WTC11 (cell line): ENCODE results near the gene ASIC1. TPM values are rescaled to one million over a fixed set of nuclear protein-coding genes. Genes with fewer than 3 reads are reported as not detected.

Source experiments
- ATAC-seq: fragments of 200-7000 bp; cut with Tn5 transposase; 2 replicates; pipeline ENCODE4 v1.10.0; 2021; ENCODE audit warnings: mild to moderate bottlenecking, moderate library complexity
- CTCF ChIA-PET: fragments of 300-600 bp; sonication (Branson Sonifier 250); formaldehyde crosslinking; loops from one replicate; lab custom pipeline; 2021; ENCODE audit warnings: antibody characterized with exemption; lab: Charles Lee
- POLR2A ChIA-PET: fragments of 350-600 bp; sonication (Branson Sonifier 250); formaldehyde crosslinking; loops from one replicate; lab custom pipeline; 2021; ENCODE audit warnings: antibody characterized with exemption; lab: Charles Lee
- DNase-seq: peaks from one replicate; pipeline ENCODE4 v3.0.0; 2021; ENCODE audit warnings: low spot score
- H3K27ac Mint-ChIP-seq: 2 replicates; pipeline ENCODE4 v1.8.0; 2021; ENCODE audit warnings: mixed read lengths
- H3K27me3 Mint-ChIP-seq: 2 replicates; pipeline ENCODE4 v1.8.0; 2021; ENCODE audit warnings: low read depth, mild to moderate bottlenecking, moderate library complexity, mixed read lengths
- H3K36me3 Mint-ChIP-seq: 2 replicates; pipeline ENCODE4 v1.8.0; 2021; ENCODE audit warnings: mixed read lengths
- H3K4me1 Mint-ChIP-seq: 2 replicates; pipeline ENCODE4 v1.8.0; 2022; ENCODE audit warnings: mixed read lengths
- H3K4me3 Mint-ChIP-seq: 2 replicates; pipeline ENCODE4 v1.8.0; 2021; ENCODE audit warnings: mild to moderate bottlenecking, moderate library complexity, mixed read lengths
- H3K9me3 Mint-ChIP-seq: 2 replicates; pipeline ENCODE4 v1.8.0; 2021; ENCODE audit warnings: mixed read lengths
- ATF1 ChIP-seq: sonication (generic); formaldehyde crosslinking; IDR thresholded peaks from 2 replicates; pipeline ENCODE4 v1.8.1; 2023; ENCODE audit warnings: mild to moderate bottlenecking, moderate library complexity, missing genetic modification reagents
- ELF4 ChIP-seq: sonication (generic); formaldehyde crosslinking; IDR thresholded peaks from 2 replicates; pipeline ENCODE4 v1.8.1; 2022; ENCODE audit warnings: low read depth, mild to moderate bottlenecking, moderate library complexity, missing genetic modification reagents
- EMX1 ChIP-seq: fragments of 250-450 bp; sonication (Bioruptor Pico); IDR thresholded peaks from 2 replicates; pipeline ENCODE4 v1.8.0; 2021; ENCODE audit warnings: mild to moderate bottlenecking
- FOXP1 ChIP-seq: sonication (generic); formaldehyde crosslinking; IDR thresholded peaks from 2 replicates; pipeline ENCODE4 v1.8.0; 2022; ENCODE audit warnings: missing genetic modification reagents, mild to moderate bottlenecking, moderate library complexity, borderline replicate concordance
- GRHL2 ChIP-seq: fragments of 250-450 bp; sonication (Bioruptor Pico); IDR thresholded peaks from 2 replicates; pipeline ENCODE4 v1.8.0; 2022; ENCODE audit warnings: mild to moderate bottlenecking, moderate library complexity; ENCODE audit not compliant: insufficient replicate concordance, severe bottlenecking
- JUN ChIP-seq: sonication (generic); formaldehyde crosslinking; IDR thresholded peaks from 2 replicates; pipeline ENCODE4 v1.8.0; 2023; ENCODE audit warnings: mild to moderate bottlenecking, missing genetic modification reagents
- NFATC4 ChIP-seq: fragments of 250-450 bp; sonication (Bioruptor Pico); IDR thresholded peaks from 2 replicates; pipeline ENCODE4 v1.9.0; 2021; ENCODE audit warnings: mild to moderate bottlenecking
- NFE2L1 ChIP-seq: sonication (generic); formaldehyde crosslinking; IDR thresholded peaks from 2 replicates; pipeline ENCODE4 v1.8.1; 2023; ENCODE audit warnings: missing genetic modification reagents
- RELA ChIP-seq: sonication (generic); formaldehyde crosslinking; IDR thresholded peaks from 2 replicates; pipeline ENCODE4 v1.8.1; 2022; ENCODE audit warnings: missing genetic modification reagents, mild to moderate bottlenecking, borderline replicate concordance
- ZBTB21 ChIP-seq: sonication (generic); formaldehyde crosslinking; IDR thresholded peaks from 2 replicates; pipeline ENCODE4 v1.8.1; 2023; ENCODE audit warnings: mild to moderate bottlenecking, missing genetic modification reagents, borderline replicate concordance
- ZNF263 ChIP-seq: sonication (generic); formaldehyde crosslinking; IDR thresholded peaks from 2 replicates; pipeline ENCODE4 v1.8.1; 2022; ENCODE audit warnings: low read depth, mild to moderate bottlenecking, moderate library complexity, missing genetic modification reagents
- ZNF317 ChIP-seq: sonication (generic); formaldehyde crosslinking; IDR thresholded peaks from 2 replicates; pipeline ENCODE4 v1.8.1; 2023; ENCODE audit warnings: low read depth, mild to moderate bottlenecking, moderate library complexity, missing genetic modification reagents, borderline replicate concordance
- ZNF396 ChIP-seq: fragments of 250-450 bp; sonication (Bioruptor Pico); IDR thresholded peaks from 2 replicates; pipeline ENCODE4 v1.8.0; 2021; ENCODE audit warnings: mild to moderate bottlenecking, moderate library complexity, borderline replicate concordance
- ZNF416 ChIP-seq: fragments of 250-450 bp; sonication (Bioruptor Pico); IDR thresholded peaks from 2 replicates; pipeline ENCODE4 v1.9.0; 2021; ENCODE audit warnings: mild to moderate bottlenecking, inconsistent platforms
- ZNF671 ChIP-seq: fragments of 250-450 bp; sonication (Bioruptor Pico); IDR thresholded peaks from 2 replicates; pipeline ENCODE4 v1.8.0; 2021; ENCODE audit warnings: mild to moderate bottlenecking
- total RNA-seq: library from RNA; stranded (reverse); gene quantifications from 3 replicates; pipeline ENCODE4 v1.2.3, GENCODE V29; 2021
- TF ChIP-seq, protein P1 (sequence below): sonication (generic); formaldehyde crosslinking; IDR thresholded peaks from 2 replicates; pipeline ENCODE4 v1.8.0; 2022; ENCODE audit warnings: mild to moderate bottlenecking, missing genetic modification reagents
- TF ChIP-seq, protein P2 (sequence below): sonication (generic); formaldehyde crosslinking; IDR thresholded peaks from 2 replicates; pipeline ENCODE4 v1.8.1; 2023; ENCODE audit warnings: mild to moderate bottlenecking, missing genetic modification reagents, moderate library complexity
- TF ChIP-seq, protein P3 (sequence below): sonication (generic); formaldehyde crosslinking; IDR thresholded peaks from 2 replicates; pipeline ENCODE4 v1.8.1; 2022; ENCODE audit warnings: mild to moderate bottlenecking, missing genetic modification reagents, moderate library complexity, borderline replicate concordance

The ASIC1 gene
- total RNA-seq, 1 experiment from 2014 or later: 4.9 TPM

DNA sequence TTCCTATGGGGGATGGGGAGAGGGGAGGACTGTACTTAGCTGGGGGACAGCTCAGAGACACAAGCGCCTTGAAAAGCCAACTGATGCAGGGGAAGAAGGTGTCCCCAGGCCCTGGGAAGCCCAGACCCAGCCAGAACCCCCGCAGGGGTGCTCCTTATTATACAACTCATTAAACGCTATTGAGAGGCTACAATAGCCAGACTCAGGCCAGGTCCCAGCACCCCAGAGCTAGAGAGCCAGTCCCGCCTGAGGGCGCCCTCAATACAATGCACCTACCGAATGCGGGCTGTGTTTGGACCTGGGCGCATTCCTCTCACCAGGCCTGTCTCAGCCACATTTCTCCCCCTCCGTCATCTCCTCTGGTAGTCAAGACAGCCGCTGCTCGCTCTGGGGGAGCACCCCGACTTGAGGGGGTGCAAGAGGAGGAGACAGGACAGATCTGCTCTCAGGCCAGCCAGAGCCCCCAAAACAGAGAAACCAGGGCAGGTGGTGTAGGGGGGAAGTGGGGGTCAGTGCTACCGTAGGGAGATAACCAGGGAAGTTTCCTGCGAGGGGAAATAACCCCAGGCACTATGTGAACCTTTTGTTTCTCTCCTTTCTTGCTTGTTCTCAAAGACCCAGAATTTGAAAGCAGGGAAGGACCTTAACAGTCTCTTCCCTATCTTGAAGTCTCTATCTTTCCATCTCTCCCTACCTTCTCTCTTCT lies 6.1 kb upstream of the ASIC1 start:
- no peak for TF ChIP-seq ATF1 (CRISPR knock-in tag)
- TF ChIP-seq, protein P1, sequence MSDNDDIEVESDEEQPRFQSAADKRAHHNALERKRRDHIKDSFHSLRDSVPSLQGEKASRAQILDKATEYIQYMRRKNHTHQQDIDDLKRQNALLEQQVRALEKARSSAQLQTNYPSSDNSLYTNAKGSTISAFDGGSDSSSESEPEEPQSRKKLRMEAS (CRISPR knock-in tag): peak; percentile 9; the same call in 1 of the 2 replicates
- TF ChIP-seq ZNF317 (CRISPR knock-in tag): no peak
- POLR2A ChIA-PET: interaction anchor here (1.1 to 1.3 kb wide), 2 partner anchors 26 to 91 kb away, joined by 3 to 6 read pairs; partner anchors contain the start of gene RACGAP1
- ATAC-seq: peak; percentile 83
- Mint-ChIP-seq H3K4me1 (peaks cover 23% of the 10 kb centered on the region), H3K27ac (no peak overlapping the region), H3K27me3 (peaks cover 92% of the 10 kb centered on the region), H3K9me3 (no peaks in the 10 kb centered on the region), H3K36me3 (no peaks in the 10 kb centered on the region), H3K4me3 (peak overlapping the region; percentile 58)
- DNase-seq: peak; percentile 64
- CTCF ChIA-PET: interaction anchor here (0.6 to 4.6 kb wide), 12 partner anchors 8 to 255 kb away, joined by 3 to 64 read pairs (median 8); no protein-coding TSS in a partner anchor

DNA sequence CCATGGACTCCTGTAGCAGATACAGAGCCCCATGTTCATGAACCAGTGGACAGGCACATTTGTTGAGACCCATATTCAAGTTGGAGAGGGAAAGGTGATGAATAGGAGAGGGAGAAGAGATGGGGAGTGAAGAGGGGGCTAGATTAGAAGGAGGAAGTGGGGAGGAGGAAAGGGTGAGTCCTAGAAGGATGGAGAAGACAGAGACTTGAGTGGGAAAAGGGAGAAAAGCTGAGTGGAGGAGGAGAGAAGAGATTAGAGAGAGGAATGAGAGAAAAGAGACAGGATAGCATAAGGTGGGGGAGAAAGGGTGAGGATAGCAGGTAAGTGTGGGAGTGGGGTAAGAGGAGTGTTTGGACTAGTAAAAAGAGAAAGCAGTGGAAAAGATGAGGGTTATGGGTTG lies 4.9 kb upstream of the ASIC1 start:
- DNase-seq: no peak
- ATAC-seq: no peak
- Mint-ChIP-seq H3K36me3 (no peaks in the 10 kb centered on the region), H3K27me3 (peaks cover 93% of the 10 kb centered on the region), H3K9me3 (no peaks in the 10 kb centered on the region), H3K27ac (no peak overlapping the region), H3K4me1 (peaks cover 33% of the 10 kb centered on the region), H3K4me3 (no peak overlapping the region)
- TF ChIP-seq, protein P2, sequence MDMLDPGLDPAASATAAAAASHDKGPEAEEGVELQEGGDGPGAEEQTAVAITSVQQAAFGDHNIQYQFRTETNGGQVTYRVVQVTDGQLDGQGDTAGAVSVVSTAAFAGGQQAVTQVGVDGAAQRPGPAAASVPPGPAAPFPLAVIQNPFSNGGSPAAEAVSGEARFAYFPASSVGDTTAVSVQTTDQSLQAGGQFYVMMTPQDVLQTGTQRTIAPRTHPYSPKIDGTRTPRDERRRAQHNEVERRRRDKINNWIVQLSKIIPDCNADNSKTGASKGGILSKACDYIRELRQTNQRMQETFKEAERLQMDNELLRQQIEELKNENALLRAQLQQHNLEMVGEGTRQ: no peak
- TF ChIP-seq RELA (CRISPR knock-in tag): no peak
- TF ChIP-seq, protein P3, sequence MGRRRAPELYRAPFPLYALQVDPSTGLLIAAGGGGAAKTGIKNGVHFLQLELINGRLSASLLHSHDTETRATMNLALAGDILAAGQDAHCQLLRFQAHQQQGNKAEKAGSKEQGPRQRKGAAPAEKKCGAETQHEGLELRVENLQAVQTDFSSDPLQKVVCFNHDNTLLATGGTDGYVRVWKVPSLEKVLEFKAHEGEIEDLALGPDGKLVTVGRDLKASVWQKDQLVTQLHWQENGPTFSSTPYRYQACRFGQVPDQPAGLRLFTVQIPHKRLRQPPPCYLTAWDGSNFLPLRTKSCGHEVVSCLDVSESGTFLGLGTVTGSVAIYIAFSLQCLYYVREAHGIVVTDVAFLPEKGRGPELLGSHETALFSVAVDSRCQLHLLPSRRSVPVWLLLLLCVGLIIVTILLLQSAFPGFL (CRISPR knock-in tag): no peak
- TF ChIP-seq ZNF416: no peak
- no peak for TF ChIP-seq ZNF671 (CRISPR knock-in tag)
- no peak for TF ChIP-seq ZNF396 (CRISPR knock-in tag)
- no peak for TF ChIP-seq ELF4
- TF ChIP-seq ZNF317 (CRISPR knock-in tag): no peak
- TF ChIP-seq NFATC4: no peak
- TF ChIP-seq JUN (CRISPR knock-in tag): no peak
- POLR2A ChIA-PET: no interaction called here
- CTCF ChIA-PET: interaction anchor here (4.6 kb wide), 1 partner anchor 12 kb away, joined by 120 read pairs; no protein-coding TSS in a partner anchor

DNA sequence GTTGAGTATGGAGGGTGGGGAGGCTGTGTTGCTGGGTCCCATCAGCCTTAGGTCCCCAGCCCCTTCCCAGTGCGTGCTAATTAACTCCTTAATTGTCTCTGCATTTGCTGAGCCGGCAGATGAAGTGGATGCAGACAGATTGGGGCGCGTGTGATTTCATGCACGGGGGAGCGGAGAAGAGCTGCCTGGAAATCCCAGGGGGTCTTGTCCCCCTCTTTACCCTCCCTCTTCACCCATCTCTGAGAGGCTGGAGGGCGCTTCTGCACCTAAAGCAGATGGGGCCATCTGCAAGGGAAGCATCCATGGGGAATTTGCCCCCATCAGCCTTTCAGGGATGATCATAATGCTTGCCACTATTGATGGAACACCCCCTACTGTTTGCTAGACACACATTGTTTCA lies 4.4 kb upstream of the ASIC1 start:
- CTCF ChIA-PET: interaction anchor here (4.6 kb wide), 1 partner anchor 12 kb away, joined by 120 read pairs; no protein-coding TSS in a partner anchor
- Mint-ChIP-seq H3K27me3 (peaks cover 91% of the 10 kb centered on the region), H3K36me3 (no peaks in the 10 kb centered on the region), H3K4me1 (peaks cover 33% of the 10 kb centered on the region), H3K27ac (no peak overlapping the region), H3K4me3 (no peak overlapping the region), H3K9me3 (no peaks in the 10 kb centered on the region)
- ATAC-seq: no peak
- no peak for DNase-seq
- TF ChIP-seq, protein P1 (CRISPR knock-in tag): no peak
- TF ChIP-seq, all 79 proteins: peak for 0
- POLR2A ChIA-PET: no interaction called here

DNA sequence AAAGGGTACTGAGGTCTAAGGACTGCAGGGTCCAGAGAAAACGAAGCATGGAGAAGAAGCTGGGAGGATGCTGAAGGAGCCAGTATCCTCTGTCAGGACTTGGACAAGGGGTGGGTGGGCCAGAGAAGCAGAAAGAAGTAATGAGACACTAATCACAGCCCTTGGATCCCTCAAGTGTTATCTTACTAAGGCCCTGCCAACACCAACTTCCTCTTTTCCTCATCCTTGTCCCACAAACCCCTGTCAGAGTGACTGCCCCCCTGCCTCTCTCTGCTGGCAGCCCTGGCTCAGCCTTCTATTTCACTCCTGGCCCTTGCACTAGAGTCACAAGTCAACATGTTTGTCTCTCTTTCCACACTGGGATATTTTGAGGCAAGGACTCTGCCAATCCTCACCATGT lies 3.8 kb upstream of the ASIC1 start:
- H3K4me1 Mint-ChIP-seq: peaks cover 33% of the 10 kb centered on the region
- ChIA-PET POLR2A (no interaction called here), CTCF (interaction anchor here (4.6 kb wide), 1 partner anchor 13 kb away, joined by 120 read pairs; no protein-coding TSS in a partner anchor)
- H3K27me3 Mint-ChIP-seq: peaks cover 92% of the 10 kb centered on the region
- H3K9me3 Mint-ChIP-seq: no peaks in the 10 kb centered on the region
- no peak overlapping the region for H3K27ac Mint-ChIP-seq
- no peak for DNase-seq
- no peak overlapping the region for H3K4me3 Mint-ChIP-seq
- H3K36me3 Mint-ChIP-seq: no peaks in the 10 kb centered on the region
- TF ChIP-seq NFE2L1 (no peak), FOXP1 (no peak), GRHL2 (CRISPR knock-in tag) (no peak), EMX1 (no peak), ZBTB21 (CRISPR knock-in tag) (no peak), RELA (CRISPR knock-in tag) (no peak), ZNF263 (CRISPR knock-in tag) (no peak)
- TF ChIP-seq, protein P3 (CRISPR knock-in tag): no peak
- no peak for ATAC-seq
